Mesothelial cell of epicardium (in vitro differentiated cells): ENCODE results near the gene SPR. TPM values are rescaled to one million over a fixed set of nuclear protein-coding genes. Genes with fewer than 3 reads are reported as not detected.
A peak's percentile ranks its signal among the peaks of the same experiment; 100 is the strongest.

ENCODE experiments used
- DNase-seq, 2 experiments: peaks; one replicate each; pipeline ENCODE4 v3.0.0; 2021; ENCODE audit warnings: low spot score in 2 of 2; ENCODE audit not compliant: unreplicated experiment in 2 of 2
- H3K27ac Mint-ChIP-seq: 2 replicates; pipeline ENCODE4 v1.8.0; 2021; ENCODE audit warnings: mixed read lengths
- H3K27me3 Mint-ChIP-seq: 2 replicates; pipeline ENCODE4 v1.8.0; 2021; ENCODE audit warnings: low read depth, mixed read lengths
- H3K36me3 Mint-ChIP-seq: 2 replicates; pipeline ENCODE4 v1.8.0; 2021; ENCODE audit warnings: mixed read lengths
- H3K4me1 Mint-ChIP-seq: 2 replicates; pipeline ENCODE4 v1.8.0; 2021; ENCODE audit warnings: mixed read lengths
- H3K4me3 Mint-ChIP-seq: 2 replicates; pipeline ENCODE4 v1.8.0; 2021; ENCODE audit warnings: mild to moderate bottlenecking, moderate library complexity, mixed read lengths
- H3K9me3 Mint-ChIP-seq: 2 replicates; pipeline ENCODE4 v1.8.0; 2021; ENCODE audit warnings: mixed read lengths
- CTCF ChIP-seq: fragments of 200-600 bp; sonication (generic); IDR thresholded peaks from one replicate; pipeline ENCODE4 v1.5.0; 2021; ENCODE audit warnings: antibody characterized with exemption; ENCODE audit not compliant: unreplicated experiment
- total RNA-seq: library from RNA; stranded (reverse); gene quantifications from 3 replicates; pipeline ENCODE4 v1.2.1, GENCODE V29; 2021

SPR gene
- total RNA-seq, 1 donor from 2014 or later = 12.5 TPM

- H3K36me3 Mint-ChIP-seq = no peaks in the 10 kb centered on the region
- H3K9me3 Mint-ChIP-seq = no peaks in the 10 kb centered on the region
- no peak overlapping the region for H3K4me3 Mint-ChIP-seq
- H3K27me3 Mint-ChIP-seq = peaks cover 89% of the 10 kb centered on the region
- no peak for DNase-seq
- no peak for TF ChIP-seq CTCF
- peaks cover 16% of the 10 kb centered on the region for H3K4me1 Mint-ChIP-seq
- H3K27ac Mint-ChIP-seq = no peak overlapping the region
These were observed 27.0 kb downstream of the SPR start for GRCh38 chr2:72914206-72914559.

- TF ChIP-seq CTCF = no peak
- H3K36me3 Mint-ChIP-seq = no peaks in the 10 kb centered on the region
- peaks cover 89% of the 10 kb centered on the region for H3K27me3 Mint-ChIP-seq
- H3K9me3 Mint-ChIP-seq = no peaks in the 10 kb centered on the region
- H3K4me3 Mint-ChIP-seq = peak overlapping the region; percentile 22
- peaks cover 16% of the 10 kb centered on the region for H3K4me1 Mint-ChIP-seq
- H3K27ac Mint-ChIP-seq = no peak overlapping the region
- DNase-seq = no peak
These were observed 27.5 kb downstream of the SPR start for GRCh38 chr2:72914589-72915319.

- no peaks in the 10 kb centered on the region for H3K9me3 Mint-ChIP-seq
- peak overlapping the region; percentile 44 for H3K4me3 Mint-ChIP-seq
- peaks cover 18% of the 10 kb centered on the region for H3K4me1 Mint-ChIP-seq
- no peak overlapping the region for H3K27ac Mint-ChIP-seq
- no peaks in the 10 kb centered on the region for H3K36me3 Mint-ChIP-seq
- peaks cover 89% of the 10 kb centered on the region for H3K27me3 Mint-ChIP-seq
- TF ChIP-seq CTCF = no peak
- peak in 1 of 2 experiments; percentile 37 for DNase-seq
These were observed 28.2 kb downstream of the SPR start for GRCh38 chr2:72915320-72915906.

GRCh38 chr2:72915907-72916742 lies 28.9 kb downstream of the SPR start:
- Mint-ChIP-seq H3K36me3 (no peaks in the 10 kb centered on the region), H3K27me3 (peaks cover 89% of the 10 kb centered on the region), H3K4me1 (peaks cover 19% of the 10 kb centered on the region), H3K4me3 (peak overlapping the region; percentile 68), H3K9me3 (no peaks in the 10 kb centered on the region), H3K27ac (no peak overlapping the region)
- DNase-seq = peak in 1 of 2 experiments; percentile 69
- no peak for TF ChIP-seq CTCF

GRCh38 chr2:72916743-72917137 lies 29.5 kb downstream of the SPR start:
- Mint-ChIP-seq H3K4me3 (peak overlapping the region; percentile 68), H3K27ac (no peak overlapping the region), H3K4me1 (peaks cover 19% of the 10 kb centered on the region), H3K27me3 (peaks cover 89% of the 10 kb centered on the region), H3K36me3 (no peaks in the 10 kb centered on the region), H3K9me3 (no peaks in the 10 kb centered on the region)
- no peak for TF ChIP-seq CTCF
- DNase-seq = peak in 1 of 2 experiments; percentile 44
